Left lung (tissue), 10 donors: ENCODE results near the gene OS9. TPM values are rescaled to one million over a fixed set of nuclear protein-coding genes. Genes with fewer than 3 reads are reported as not detected.

ENCODE experiments used
- ATAC-seq: fragments of 200-7000 bp; cut with Tn5 transposase; one replicate; pipeline ENCODE4 v1.9.1; 2020; ENCODE audit warnings: moderate library complexity
- DNase-seq, 4 donors: peaks; one replicate each; pipeline ENCODE4 v3.0.0-alpha.2; 2013 to 2020
- H3K27ac ChIP-seq, 2 donors: fragments of 200-600 bp; sonication (generic) in 1 of 2; one replicate each; pipeline versions ENCODE4 v1.5.0 to v1.8.0; 2020 to 2021
- H3K27me3 ChIP-seq, 2 donors: fragments of 200-600 bp; sonication (generic) in 1 of 2; one replicate each; pipeline versions ENCODE4 v1.5.0 to v1.8.0; 2020 to 2021
- H3K36me3 ChIP-seq, 2 donors: fragments of 200-600 bp; sonication (generic) in 1 of 2; one replicate each; pipeline versions ENCODE4 v1.5.0 to v1.8.0; 2020 to 2021
- H3K4me1 ChIP-seq, 2 donors: fragments of 200-600 bp; one replicate each; pipeline ENCODE4 v1.8.0; 2021
- H3K4me3 ChIP-seq, 2 donors: fragments of 200-600 bp; sonication (generic) in 1 of 2; one replicate each; pipeline versions ENCODE4 v1.5.0 to v1.8.0; 2020 to 2021; ENCODE audit warnings: mild to moderate bottlenecking in 1 of 2
- H3K9me3 ChIP-seq, 2 donors: fragments of 200-600 bp; sonication (generic) in 1 of 2; one replicate each; pipeline versions ENCODE4 v1.5.0 to v1.8.0; 2020 to 2021
- intact Hi-C, 2 donors: fragments of 100-400 bp; cut with DNase I; formaldehyde crosslinking; loops; one replicate each; pipeline versions ENCODE4 v1.11.2 to v1.14.2; 2022
- polyA plus RNA-seq, 6 donors: library from polyadenylated mRNA; unstranded; fragments of 120-200 nt; gene quantifications; one replicate each; pipeline ENCODE4 v1.2.1, GENCODE V29; 2013; ENCODE audit not compliant: insufficient read length in 6 of 6
- total RNA-seq, 2 donors: library from RNA; stranded (reverse); fragmentation: NEBNext Ultra II Directional; extraction: Animal tissue kit (Norgen Biotek cat#: 25700); gene quantifications; one replicate each; pipeline ENCODE4 v1.2.1, GENCODE V29; 2021
- TF ChIP-seq, protein P1 (sequence below), 2 donors: fragments of 200-600 bp; sonication (generic) in 1 of 2; IDR thresholded peaks; one replicate each; pipeline versions ENCODE4 v1.5.0 to v1.8.0; 2021; ENCODE audit warnings: antibody characterized with exemption in 2 of 2
- donor health status: DM: no; HTN: yes; CAD: no.
- donor health status: DM: no; HTN: no; CAD: no.

The OS9 gene
- total and polyA plus RNA-seq, 8 donors, result 200 to 321 (median 225) TPM

DNA sequence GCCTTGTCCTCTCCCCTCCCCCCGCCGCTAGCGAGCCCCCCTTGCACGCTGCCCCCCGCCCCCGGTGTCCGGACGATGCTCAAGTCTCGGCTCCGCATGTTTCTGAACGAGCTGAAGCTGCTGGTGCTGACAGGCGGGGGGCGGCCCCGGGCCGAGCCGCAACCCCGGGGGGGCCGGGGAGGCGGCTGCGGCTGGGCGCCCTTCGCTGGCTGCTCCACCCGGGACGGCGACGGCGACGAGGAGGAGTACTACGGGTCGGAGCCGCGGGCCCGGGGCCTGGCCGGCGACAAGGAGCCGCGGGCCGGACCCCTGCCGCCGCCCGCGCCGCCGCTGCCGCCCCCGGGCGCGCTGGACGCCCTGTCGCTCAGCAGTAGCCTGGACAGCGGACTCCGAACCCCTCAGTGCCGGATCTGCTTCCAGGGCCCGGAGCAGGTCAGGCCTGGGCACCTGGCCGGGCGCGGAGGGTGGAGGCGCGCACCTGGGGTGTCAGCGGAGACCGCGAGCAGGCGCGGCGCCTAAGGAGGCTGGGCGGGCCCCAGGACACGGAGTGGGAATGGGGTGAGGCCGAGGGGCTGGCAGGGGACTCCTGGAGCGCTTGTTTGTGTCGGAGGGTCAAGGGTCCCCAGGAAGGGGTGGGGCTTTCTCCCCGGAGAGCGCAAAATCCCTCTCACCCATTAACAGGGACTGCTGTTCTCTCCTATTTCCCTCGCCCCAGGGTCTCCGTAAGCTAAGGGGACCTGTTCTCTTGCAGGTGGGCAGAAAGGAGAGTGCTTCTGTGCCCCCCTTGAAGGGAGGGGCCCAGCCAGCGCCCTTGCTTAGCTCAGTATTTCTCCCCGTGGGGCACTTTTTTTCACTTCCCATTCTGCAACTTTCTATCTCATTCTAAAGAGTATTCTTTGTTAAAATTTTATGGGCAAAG lies 61.8 kb downstream of the OS9 start:
- Histone ChIP-seq H3K4me3 (peak overlapping the region; percentile 50 to 63), H3K27ac (peak overlapping the region; percentile 64 to 76), H3K36me3 (peaks cover 0 to 21% of the 10 kb centered on the region in 2 donors), H3K4me1 (peaks cover 10 to 52% of the 10 kb centered on the region in 2 donors), H3K27me3 (peaks cover 0 to 12% of the 10 kb centered on the region in 2 donors), H3K9me3 (no peaks in the 10 kb centered on the region)
- peak; percentile 1 for ATAC-seq
- intact Hi-C loops, result no loop called here
- TF ChIP-seq, protein P1, sequence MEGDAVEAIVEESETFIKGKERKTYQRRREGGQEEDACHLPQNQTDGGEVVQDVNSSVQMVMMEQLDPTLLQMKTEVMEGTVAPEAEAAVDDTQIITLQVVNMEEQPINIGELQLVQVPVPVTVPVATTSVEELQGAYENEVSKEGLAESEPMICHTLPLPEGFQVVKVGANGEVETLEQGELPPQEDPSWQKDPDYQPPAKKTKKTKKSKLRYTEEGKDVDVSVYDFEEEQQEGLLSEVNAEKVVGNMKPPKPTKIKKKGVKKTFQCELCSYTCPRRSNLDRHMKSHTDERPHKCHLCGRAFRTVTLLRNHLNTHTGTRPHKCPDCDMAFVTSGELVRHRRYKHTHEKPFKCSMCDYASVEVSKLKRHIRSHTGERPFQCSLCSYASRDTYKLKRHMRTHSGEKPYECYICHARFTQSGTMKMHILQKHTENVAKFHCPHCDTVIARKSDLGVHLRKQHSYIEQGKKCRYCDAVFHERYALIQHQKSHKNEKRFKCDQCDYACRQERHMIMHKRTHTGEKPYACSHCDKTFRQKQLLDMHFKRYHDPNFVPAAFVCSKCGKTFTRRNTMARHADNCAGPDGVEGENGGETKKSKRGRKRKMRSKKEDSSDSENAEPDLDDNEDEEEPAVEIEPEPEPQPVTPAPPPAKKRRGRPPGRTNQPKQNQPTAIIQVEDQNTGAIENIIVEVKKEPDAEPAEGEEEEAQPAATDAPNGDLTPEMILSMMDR (IDR thresholded peaks at IDR 0.05), result no peak
- peak in 2 of 4 donors; percentile 58 to 88 for DNase-seq

DNA sequence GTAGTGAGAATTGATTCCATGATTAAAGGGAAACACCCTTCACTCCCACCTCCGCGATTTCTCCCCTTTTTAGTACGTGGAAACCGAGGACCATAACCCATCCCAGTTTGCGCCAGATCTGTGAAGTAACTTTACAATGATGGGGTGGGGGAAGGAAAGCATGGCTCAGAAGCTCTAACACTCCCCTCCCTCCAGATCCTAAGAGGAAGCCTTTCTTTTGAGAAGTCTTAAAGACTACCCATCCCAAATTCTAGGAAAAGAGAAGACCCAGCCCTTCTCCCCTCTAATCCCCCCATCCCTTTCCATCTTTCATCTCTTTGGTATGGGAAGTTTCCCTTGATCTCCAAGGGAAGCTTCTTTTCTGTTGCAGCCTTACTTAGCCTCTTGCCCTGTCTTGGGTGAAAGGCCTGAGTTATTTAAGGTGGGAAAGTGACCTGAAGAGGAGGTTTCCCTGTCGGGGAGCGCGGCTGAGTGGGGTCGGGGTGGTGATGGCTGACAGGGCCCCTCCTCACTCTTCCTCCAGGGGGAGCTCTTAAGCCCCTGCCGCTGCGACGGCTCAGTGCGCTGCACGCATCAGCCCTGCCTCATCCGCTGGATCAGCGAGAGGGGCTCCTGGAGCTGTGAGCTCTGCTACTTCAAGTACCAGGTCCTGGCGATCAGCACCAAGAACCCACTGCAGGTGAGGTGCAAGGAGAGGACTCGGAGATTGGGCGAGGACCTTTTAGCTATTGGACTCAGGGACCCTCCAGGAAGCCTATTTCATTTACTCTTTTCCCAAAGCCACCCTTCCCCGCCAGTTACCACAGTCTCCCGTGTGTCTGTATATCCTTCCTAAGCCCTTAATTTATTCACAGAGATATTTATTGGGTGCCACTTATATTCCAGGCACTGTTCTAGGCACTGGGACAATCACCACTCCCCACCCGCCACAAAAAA lies 62.7 kb downstream of the OS9 start:
- ATAC-seq (no peak), DNase-seq (peak in 2 of 4 donors; percentile 61 to 92)
- H3K4me1 ChIP-seq, result peaks cover 5 to 42% of the 10 kb centered on the region in 2 donors
- intact Hi-C loops, result no loop called here
- H3K9me3 ChIP-seq, result no peaks in the 10 kb centered on the region
- TF ChIP-seq, protein P1 (IDR thresholded peaks at IDR 0.05), result peak; percentile 54 to 69
- peak overlapping the region; percentile 50 to 63 for H3K4me3 ChIP-seq
- H3K27ac ChIP-seq, result peak overlapping the region in 1 of 2 donors; percentile 58
- peaks cover 0 to 20% of the 10 kb centered on the region in 2 donors for H3K36me3 ChIP-seq
- H3K27me3 ChIP-seq, result peaks cover 0 to 12% of the 10 kb centered on the region in 2 donors

DNA sequence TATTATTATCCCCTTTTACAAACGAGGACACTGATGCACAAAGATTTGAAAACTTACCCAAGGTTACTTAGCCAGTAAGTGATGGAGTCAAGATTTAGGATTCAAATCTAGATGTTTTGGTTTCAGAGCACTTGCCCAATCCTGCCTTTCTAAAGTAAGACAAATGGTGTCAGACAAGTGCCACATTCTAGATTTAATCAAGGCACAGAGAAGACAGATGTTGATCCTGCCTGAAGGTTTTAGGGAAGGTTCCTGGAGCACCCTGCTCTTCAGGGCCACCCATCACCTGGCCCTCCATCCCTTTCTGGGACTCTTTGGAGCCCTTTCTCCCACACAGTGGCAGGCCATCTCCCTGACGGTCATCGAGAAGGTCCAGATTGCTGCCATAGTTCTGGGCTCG lies 63.8 kb downstream of the OS9 start:
- DNase-seq, result no peak

DNA sequence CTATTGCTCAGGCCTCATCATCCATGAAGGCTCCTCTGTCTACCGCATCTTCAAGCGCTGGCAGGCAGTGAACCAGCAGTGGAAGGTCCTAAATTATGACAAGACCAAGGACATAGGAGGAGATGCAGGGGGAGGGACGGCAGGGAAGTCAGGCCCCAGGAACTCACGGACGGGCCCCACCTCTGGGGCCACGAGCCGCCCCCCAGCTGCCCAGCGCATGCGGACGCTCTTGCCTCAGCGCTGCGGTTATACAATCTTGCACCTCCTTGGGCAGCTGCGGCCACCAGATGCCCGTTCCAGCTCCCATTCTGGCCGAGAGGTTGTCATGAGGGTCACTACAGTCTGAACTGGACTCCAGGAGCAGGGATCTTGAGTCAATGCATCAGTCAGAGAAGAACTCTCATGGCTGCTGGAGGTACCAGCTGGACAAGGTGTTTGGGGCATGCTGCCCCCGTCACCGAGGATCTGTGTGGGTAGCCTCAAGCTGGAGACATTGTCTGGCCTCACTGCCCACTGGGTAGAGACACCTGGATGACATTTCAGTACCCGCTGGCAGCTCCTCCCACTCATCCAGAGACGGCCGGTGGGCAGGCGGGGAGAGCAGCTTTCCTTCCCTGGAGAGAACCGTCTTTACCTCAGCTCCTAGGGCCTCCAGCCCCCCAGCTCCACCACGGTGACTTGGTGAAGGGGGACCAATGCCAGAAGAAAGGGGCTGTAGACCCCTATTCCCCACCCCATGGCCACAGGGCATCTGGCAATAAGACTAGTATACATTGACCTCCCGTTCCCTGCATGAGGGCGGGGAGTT lies 64.8 kb downstream of the OS9 start:
- H3K4me1 ChIP-seq, result peaks cover 0 to 26% of the 10 kb centered on the region in 2 donors
- peaks cover 0 to 20% of the 10 kb centered on the region in 2 donors for H3K36me3 ChIP-seq
- no peak overlapping the region for H3K4me3 ChIP-seq
- intact Hi-C loops, result no loop called here
- no peak for DNase-seq
- H3K9me3 ChIP-seq, result no peaks in the 10 kb centered on the region
- TF ChIP-seq, protein P1 (IDR thresholded peaks at IDR 0.05), result no peak
- ATAC-seq, result no peak
- H3K27me3 ChIP-seq, result peaks cover 0 to 26% of the 10 kb centered on the region in 2 donors
- H3K27ac ChIP-seq, result no peak overlapping the region

More for the DNA sequence above, 63.8 kb downstream of the OS9 start:
- Histone ChIP-seq H3K27me3 (peaks cover 0 to 17% of the 10 kb centered on the region in 2 donors), H3K9me3 (no peaks in the 10 kb centered on the region), H3K36me3 (peaks cover 0 to 20% of the 10 kb centered on the region in 2 donors), H3K4me3 (no peak overlapping the region), H3K4me1 (peaks cover 4 to 35% of the 10 kb centered on the region in 2 donors), H3K27ac (no peak overlapping the region)
- intact Hi-C loops, result no loop called here
- ATAC-seq, result no peak
- TF ChIP-seq, protein P1 (IDR thresholded peaks at IDR 0.05), result no peak
